Vagina (tissue), 2 donors: ENCODE measurements around the gene SCCPDH.

Experiments used
- CTCF ChIP-seq, 3 experiments: fragments of 450-650 bp in 2 of 3; fragments of 200-600 bp in 1 of 3; sonication (generic) in 1 of 3; IDR thresholded peaks; one replicate each; pipeline ENCODE4 v1.5.1; 2017 to 2019; ENCODE audit warnings: antibody characterized with exemption in 3 of 3, mild to moderate bottlenecking in 2 of 3, moderate library complexity in 2 of 3
- POLR2A ChIP-seq, 2 donors: fragments of 450-650 bp; IDR thresholded peaks; one replicate each; pipeline ENCODE4 v1.6.1; 2017; ENCODE audit warnings: antibody characterized with exemption in 2 of 2, mild to moderate bottlenecking in 2 of 2, moderate library complexity in 2 of 2
- POLR2AphosphoS5 ChIP-seq, 2 donors: sonication (generic); formaldehyde crosslinking; IDR thresholded peaks; one replicate each; pipeline ENCODE4 v1.9.0; 2017; ENCODE audit warnings: antibody characterized with exemption in 2 of 2, mild to moderate bottlenecking in 2 of 2, low read depth in 1 of 2; ENCODE audit not compliant: insufficient read depth in 1 of 2

- TF ChIP-seq POLR2A (IDR thresholded peaks at IDR 0.05), result no peak
- TF ChIP-seq CTCF (IDR thresholded peaks at IDR 0.05), result no peak
- no peak for TF ChIP-seq POLR2AphosphoS5 (IDR thresholded peaks at IDR 0.05; ENCODE audit: insufficient read depth in 1 of 2, low read depth in 1 of 2)
Observed at GRCh38 chr1:246711548-246712003, 12.6 kb upstream of the SCCPDH start.
